ENCODE results near the gene CRYGS.
"Not testable (repeated sequence)": the region's sequence is repeated elsewhere in the genome, so short reads cannot be mapped to it uniquely, and the experiment has no call there.

Gene CRYGS

GRCh38 chr3:186502966-186503712 is 41.0 kb downstream of the CRYGS start:
- no peak for DNase-seq
- in situ Hi-C loops (cut with HindIII; ENCODE audit: low pct_ligation_motif_present, low pct_unique_long_range_greater_than_20kb, low sequenced_read_pairs), result no loop called here

GRCh38 chr3:186502138-186502948 is 41.8 kb downstream of the CRYGS start:
- in situ Hi-C loops (cut with HindIII; ENCODE audit: low pct_ligation_motif_present, low pct_unique_long_range_greater_than_20kb, low sequenced_read_pairs), result no loop called here
- no peak for DNase-seq

- DNase-seq, result not testable (repeated sequence)
These were observed 44.2 kb downstream of the CRYGS start for GRCh38 chr3:186499949-186500348.

GRCh38 chr3:186498022-186498421 is 46.2 kb downstream of the CRYGS start:
- DNase-seq; in situ Hi-C loops (cut with HindIII; ENCODE audit: low pct_ligation_motif_present, low pct_unique_long_range_greater_than_20kb, low sequenced_read_pairs): not testable (repeated sequence)

More at GRCh38 chr3:186499949-186500348, 44.2 kb downstream of the CRYGS start:
- in situ Hi-C loops (cut with HindIII; ENCODE audit: low pct_ligation_motif_present, low pct_unique_long_range_greater_than_20kb, low sequenced_read_pairs), result not testable (repeated sequence)

GRCh38 chr3:186497608-186498007 is 46.6 kb downstream of the CRYGS start:
- no peak for DNase-seq
- in situ Hi-C loops (cut with HindIII; ENCODE audit: low pct_ligation_motif_present, low pct_unique_long_range_greater_than_20kb, low sequenced_read_pairs), result no loop called here

GRCh38 chr3:186496635-186497034 is 47.5 kb downstream of the CRYGS start:
- in situ Hi-C loops (cut with HindIII; ENCODE audit: low pct_ligation_motif_present, low pct_unique_long_range_greater_than_20kb, low sequenced_read_pairs), result no loop called here
- DNase-seq, result no peak

- no peak for DNase-seq
- in situ Hi-C loops (cut with HindIII; ENCODE audit: low pct_ligation_motif_present, low pct_unique_long_range_greater_than_20kb, low sequenced_read_pairs), result no loop called here
These were observed 48.2 kb downstream of the CRYGS start for GRCh38 chr3:186496016-186496415.

- in situ Hi-C loops (cut with HindIII; ENCODE audit: low pct_ligation_motif_present, low pct_unique_long_range_greater_than_20kb, low sequenced_read_pairs), result no loop called here
- DNase-seq, result no peak
These were observed 50.5 kb downstream of the CRYGS start for GRCh38 chr3:186493525-186494255.

- in situ Hi-C loops (cut with HindIII; ENCODE audit: low pct_ligation_motif_present, low pct_unique_long_range_greater_than_20kb, low sequenced_read_pairs), result no loop called here
- no peak for DNase-seq
These were observed 51.7 kb downstream of the CRYGS start for GRCh38 chr3:186492385-186492984.

GRCh38 chr3:186489507-186489906 is 54.7 kb downstream of the CRYGS start:
- in situ Hi-C loops (cut with HindIII; ENCODE audit: low pct_ligation_motif_present, low pct_unique_long_range_greater_than_20kb, low sequenced_read_pairs), result no loop called here
- DNase-seq, result no peak
